GM08714 (cell line): Measurements from ENCODE around the gene SMARCA4.
A peak's percentile ranks its signal among the peaks of the same experiment; 100 is the strongest.
"Not testable (repeated sequence)": the region's sequence is repeated elsewhere in the genome, so short reads cannot be mapped to it uniquely, and the experiment has no call there.

ENCODE experiments used
- H3K4me3 ChIP-seq: fragments of 200-500 bp; sonication (Bioruptor generic); 2 replicates; pipeline ENCODE4 v1.5.1; 2014; ENCODE audit warnings: mild to moderate bottlenecking, low read length, inconsistent platforms
- ZNF274 ChIP-seq: IDR thresholded peaks from 2 replicates; pipeline ENCODE4 v1.6.1; 2012; ENCODE audit warnings: mild to moderate bottlenecking, low read depth, low read length

The SMARCA4 gene

DNA sequence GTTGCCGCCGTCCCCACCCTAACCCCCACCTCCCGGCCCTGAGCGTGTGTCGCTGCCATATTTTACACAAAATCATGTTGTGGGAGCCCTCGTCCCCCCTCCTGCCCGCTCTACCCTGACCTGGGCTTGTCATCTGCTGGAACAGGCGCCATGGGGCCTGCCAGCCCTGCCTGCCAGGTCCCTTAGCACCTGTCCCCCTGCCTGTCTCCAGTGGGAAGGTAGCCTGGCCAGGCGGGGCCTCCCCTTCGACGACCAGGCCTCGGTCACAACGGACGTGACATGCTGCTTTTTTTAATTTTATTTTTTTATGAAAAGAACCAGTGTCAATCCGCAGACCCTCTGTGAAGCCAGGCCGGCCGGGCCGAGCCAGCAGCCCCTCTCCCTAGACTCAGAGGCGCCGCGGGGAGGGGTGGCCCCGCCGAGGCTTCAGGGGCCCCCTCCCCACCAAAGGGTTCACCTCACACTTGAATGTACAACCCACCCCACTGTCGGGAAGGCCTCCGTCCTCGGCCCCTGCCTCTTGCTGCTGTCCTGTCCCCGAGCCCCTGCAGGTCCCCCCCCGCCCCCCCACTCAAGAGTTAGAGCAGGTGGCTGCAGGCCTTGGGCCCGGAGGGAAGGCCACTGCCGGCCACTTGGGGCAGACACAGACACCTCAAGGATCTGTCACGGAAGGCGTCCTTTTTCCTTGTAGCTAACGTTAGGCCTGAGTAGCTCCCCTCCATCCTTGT, 38.8 kb upstream of the SMARCA4 start:
- TF ChIP-seq ZNF274, result no peak
- H3K4me3 ChIP-seq, result no peak overlapping the region

DNA sequence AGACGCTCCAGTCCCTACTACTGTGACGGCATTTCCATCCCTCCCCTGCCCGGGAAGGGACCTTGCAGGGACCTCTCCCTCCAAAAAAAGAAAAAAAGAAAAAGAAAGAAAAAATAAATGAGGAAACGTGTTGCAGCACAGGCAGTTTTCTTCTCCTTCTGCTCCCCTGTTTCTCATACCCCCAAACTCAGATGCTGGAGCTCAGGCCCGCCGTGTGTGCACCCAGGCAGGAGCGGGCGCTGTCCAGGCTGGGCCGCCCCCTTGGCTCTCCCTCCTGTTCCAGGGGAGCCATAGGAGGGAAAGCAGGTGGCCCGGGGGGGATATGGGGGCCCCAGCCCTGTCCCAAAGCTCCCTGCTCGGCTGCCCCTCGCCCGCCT, 38.2 kb upstream of the SMARCA4 start:
- no peak for TF ChIP-seq ZNF274

DNA sequence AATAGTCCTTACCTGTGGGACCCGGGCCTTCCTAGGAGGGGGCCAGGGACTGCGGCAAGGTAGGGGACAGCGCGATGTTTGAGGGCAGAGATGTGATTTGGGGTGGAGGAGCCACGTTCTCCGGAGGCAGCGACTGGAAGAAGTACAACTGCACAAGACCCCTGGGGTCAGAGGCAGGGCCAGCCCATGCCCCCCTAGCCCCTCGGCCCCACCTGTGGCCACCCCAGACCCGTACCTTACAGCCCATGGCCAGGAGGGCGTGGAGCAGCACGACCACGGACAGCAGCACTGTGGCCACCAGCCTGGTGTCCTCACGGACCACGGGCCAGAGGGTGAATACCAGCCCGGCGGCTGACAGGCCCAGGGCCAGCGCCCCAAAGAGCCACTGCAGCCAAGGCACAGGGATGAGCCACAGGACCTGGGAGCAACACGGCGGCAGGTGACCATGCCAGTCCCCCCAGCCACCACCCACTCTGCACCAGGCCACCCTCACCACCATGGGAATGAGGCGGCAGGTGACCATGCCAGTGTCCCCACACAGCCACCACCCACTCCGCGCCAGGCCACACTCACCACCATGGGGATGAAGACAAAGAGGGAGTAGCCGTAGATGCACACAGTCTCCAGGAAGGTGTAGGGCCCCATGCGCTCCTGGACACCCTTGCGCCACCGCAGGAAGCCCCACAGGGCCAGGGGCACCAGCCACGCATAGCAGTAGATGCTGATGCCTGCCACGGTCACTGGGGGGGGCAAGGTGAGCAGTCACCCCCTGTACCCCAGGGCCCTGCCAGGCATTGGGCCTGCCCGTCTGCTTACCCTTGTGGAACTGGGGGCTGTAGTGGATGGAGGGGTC, 37.3 kb upstream of the SMARCA4 start:
- no peak overlapping the region for H3K4me3 ChIP-seq
- no peak for TF ChIP-seq ZNF274

More for the DNA sequence above, 38.2 kb upstream of the SMARCA4 start:
- no peak overlapping the region for H3K4me3 ChIP-seq

DNA sequence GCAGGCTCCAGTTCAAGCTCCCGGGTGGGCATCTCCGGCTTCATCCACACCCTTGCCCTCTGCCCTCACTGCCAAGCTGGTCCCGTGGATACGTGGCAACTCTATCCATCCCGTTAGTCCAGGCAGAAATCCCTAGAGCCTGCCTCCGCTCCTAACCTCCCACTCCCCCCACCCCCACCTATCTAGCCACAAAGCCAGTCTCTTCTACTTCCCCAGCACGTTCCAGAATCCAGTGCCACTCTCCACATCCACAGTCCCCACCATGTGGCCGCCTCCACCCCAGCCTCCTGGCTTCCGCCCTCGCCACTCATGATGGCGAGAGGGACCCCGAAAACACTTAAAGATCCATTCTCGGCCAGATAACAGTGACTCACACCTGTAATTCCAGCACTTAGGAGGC, 36.2 kb upstream of the SMARCA4 start:
- H3K4me3 ChIP-seq, result no peak overlapping the region
- no peak for TF ChIP-seq ZNF274

DNA sequence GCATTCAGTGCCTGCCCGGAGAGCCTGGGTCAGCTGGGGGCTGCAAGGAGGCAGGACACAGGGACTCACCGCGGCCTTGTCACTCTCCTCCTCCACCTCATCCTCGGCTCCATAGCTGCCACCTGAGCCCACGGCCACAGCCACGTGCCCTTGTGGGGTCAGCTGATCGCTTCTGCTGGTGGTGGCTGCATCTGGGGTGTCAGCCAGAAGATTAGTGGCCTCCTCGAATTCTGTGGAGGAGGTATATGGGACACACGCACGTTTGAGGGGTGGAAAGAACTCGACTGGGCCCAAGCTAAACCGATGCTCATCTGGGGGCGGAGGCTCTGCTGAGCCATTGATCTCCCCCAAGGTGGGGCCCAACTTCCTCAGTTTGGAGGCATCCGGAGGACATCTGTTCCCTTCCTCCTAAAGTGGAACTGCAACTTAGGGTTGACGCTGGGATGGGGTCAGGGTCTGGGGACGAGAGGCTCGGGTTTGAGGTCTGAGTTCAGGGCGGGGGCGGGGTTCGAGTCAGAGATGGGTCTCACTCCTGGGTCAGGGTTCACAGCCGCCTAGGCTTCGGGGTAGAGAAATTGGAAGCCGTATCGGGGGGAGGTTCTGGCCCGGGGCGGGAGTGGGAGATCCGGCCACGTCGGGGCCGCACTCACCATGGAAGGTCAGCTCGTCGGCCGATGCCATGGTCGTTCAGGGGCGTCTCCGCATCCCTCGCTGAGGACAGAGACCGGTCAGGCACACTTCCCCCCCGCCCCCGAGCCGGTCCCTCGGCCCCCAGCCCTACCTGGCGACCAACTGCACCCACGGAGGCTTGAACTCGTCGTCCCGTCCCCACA, 32.9 kb upstream of the SMARCA4 start:
- H3K4me3 ChIP-seq, result peak overlapping the region; percentile 84
- TF ChIP-seq ZNF274, result no peak

DNA sequence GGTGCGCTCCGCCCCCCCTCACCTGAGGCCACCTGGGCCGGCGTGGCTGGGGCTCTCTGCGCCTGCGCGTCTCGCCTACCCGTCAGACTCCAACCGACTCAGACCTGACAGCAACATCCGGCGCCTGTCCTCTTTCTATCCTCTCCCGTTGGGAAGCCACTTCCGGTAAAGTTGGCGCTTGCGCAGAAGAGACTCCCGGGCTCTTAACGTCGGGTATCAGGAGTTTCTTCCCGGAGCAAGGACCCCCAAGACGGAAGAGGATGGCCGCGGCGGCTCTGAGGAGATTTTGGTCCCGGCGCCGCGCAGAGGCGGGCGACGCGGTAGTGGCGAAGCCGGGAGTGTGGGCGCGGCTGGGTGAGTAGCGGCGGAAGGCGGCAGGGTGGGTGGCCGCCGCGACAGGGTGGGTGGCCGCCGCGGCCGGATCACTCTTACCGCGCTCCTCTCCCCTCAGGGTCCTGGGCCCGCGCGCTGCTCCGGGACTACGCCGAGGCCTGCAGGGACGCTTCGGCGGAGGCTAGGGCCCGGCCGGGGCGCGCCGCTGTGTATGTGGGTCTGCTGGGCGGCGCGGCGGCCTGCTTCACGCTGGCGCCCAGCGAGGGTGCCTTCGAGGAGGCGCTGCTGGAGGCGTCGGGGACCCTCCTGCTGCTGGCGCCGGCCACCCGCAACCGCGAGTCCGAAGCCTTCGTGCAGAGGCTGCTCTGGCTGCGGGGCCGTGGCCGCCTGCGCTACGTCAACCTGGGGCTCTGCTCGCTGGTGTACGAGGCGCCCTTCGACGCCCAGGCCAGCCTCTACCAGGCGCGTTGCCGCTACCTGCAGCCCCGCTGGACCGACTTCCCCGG, 32.0 kb upstream of the SMARCA4 start, which contains the start of the genes TIMM29 and YIPF2:
TSS of gene TIMM29 (plus strand) at position 249 of the 839 bp plus-strand sequence. CDS start at position 261, 12 bp downstream.
TSS of gene YIPF2 (minus strand) at position 77 of the 839 bp plus-strand sequence. CDS start 229 bp downstream, outside the sequence.
- no peak for TF ChIP-seq ZNF274
- peak within 1 kb of the TSS; percentile 84 for H3K4me3 ChIP-seq

DNA sequence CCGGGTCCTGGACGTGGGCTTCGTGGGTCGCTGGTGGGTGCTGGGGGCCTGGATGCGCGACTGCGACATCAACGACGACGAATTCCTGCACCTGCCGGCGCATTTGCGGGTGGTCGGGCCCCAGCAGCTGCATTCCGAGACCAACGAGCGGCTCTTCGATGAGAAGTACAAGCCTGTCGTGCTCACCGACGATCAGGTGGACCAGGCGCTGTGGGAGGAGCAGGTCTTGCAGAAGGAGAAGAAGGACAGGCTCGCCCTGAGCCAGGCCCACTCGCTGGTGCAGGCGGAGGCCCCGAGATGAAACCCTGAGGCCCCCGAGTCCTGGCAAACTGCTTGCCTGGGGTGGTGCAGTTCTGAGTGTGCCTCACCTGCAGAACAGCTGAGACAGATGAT, 31.4 kb upstream of the SMARCA4 start:
- H3K4me3 ChIP-seq, result peak overlapping the region; percentile 84
- no peak for TF ChIP-seq ZNF274

DNA sequence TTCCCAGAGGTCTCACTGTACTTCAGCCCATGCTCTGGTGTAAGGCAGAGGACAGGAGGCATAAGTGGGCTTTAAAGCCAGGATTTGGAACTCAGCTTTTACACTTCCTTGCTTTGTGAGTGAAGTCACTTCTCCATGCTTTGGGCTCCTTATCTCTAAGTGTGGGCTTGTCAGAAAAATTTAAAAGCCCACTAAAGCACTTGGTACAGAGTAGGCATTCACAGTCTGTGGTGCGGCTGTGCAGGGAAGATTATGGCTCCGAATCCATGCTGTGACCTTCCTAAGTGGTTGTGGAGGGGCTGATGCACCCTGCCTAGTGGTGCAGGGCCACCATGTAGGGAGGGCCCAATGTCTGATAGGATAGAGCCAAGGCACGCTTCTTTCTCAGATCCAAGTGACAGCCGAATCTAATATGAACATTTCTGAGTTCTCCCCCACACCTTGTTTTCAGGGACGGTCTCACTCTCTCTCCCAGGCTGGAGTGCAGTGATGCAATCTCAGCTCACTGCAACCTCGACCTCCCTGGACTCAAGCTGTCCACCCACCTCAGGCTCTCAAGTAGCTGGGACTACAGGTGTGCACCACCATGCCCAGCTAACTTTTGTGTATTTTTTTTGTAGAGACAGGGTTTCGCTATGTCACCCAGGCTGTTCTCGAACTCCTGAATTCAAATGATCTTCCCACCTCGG, 25.3 kb upstream of the SMARCA4 start:
- TF ChIP-seq ZNF274, result no peak
- no peak overlapping the region for H3K4me3 ChIP-seq

DNA sequence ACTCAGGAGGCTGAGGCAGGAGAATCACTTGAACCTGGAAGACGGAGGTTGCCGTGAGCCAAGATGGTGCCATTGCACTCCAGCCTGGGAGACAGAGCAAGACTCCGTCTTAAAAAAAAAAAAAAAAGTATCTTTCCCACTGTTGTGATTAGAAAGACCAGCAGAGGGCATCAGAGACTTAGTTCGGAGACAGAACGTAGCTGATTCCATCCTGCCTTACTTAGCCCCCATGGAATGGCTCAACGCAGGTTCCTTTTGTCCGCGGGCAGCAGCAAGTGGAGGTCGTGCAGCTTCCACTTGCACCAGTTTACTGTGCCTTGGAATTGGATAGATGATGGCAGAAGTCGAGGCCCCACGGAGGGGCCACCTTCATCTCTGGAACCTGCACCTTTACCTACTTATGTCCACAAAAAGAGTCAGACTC, 24.2 kb upstream of the SMARCA4 start:
- H3K4me3 ChIP-seq, result no peak overlapping the region
- TF ChIP-seq ZNF274, result no peak

DNA sequence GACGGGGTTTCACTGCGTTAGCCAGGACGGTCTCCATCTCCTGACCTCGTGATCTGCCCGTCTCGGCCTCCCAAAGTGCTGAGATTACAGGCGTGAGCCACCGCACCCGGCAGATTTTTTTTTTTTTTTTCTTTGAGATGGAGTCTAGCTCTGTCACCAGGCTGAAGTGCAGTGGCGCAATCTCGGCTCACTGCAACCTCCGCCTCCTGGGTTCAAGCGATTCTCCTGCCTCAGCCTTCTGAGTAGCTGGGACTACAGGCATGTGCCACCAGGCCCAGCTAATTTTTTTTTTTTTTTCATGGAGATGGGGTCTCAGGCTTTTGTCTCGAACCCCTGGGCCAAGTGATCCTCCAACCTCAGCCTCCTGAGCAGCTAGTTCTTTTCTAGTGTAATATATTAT, 19.2 kb upstream of the SMARCA4 start:
- not testable (repeated sequence) for H3K4me3 ChIP-seq

DNA sequence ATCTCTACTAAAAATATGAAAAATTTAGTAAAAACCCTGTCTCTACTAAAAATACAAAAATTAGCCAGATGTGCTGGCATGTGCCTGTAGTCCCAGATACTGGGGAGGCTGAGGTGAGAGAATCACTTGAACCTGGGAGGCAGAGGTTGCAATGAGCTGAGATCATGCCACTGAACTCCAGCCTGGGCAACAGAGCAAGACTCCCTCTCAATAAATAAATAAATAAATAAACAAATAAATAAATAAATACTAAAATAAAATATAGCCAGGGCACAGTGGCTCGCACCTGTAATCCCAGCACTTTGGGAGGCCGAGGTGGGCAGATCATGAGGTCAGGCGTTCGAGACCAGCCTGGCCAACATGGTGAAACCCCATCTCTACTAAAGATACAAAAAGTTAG, 17.4 kb upstream of the SMARCA4 start:
- not testable (repeated sequence) for H3K4me3 ChIP-seq

DNA sequence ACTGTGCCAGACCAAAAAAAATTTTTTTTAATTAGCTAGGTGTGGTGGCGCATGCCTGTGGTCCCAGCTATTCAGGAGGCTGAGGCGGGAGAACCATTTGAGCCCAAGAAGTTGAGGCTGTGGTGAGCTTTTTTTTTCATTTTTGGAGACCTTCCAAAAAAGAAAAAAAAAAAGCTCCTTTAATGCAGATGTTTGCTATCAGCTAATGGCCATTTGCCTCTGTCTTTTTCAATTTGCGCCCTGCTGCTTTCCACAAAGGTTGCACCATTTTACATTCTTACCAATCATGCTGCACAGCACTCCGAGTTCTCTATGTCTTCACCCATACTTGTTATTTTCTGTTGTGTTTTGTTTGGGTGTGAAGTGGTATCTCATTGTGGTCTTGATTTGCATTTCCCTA, 15.6 kb upstream of the SMARCA4 start:
- no peak for TF ChIP-seq ZNF274
- no peak overlapping the region for H3K4me3 ChIP-seq
